GM21528 (cell line): ENCODE results near the gene ADAMTSL2.
"Not testable (repeated sequence)": the region's sequence is repeated elsewhere in the genome, so short reads cannot be mapped to it uniquely, and the experiment has no call there.

Source experiments
- ATAC-seq: cut with Tn5 transposase; IDR thresholded peaks from one replicate; pipeline ENCODE4 v1.9.1; 2021; ENCODE audit warnings: mild to moderate bottlenecking, moderate library complexity; ENCODE audit not compliant: unreplicated experiment, low FRiP score

Gene ADAMTSL2

GRCh38 chr9:133553123-133553522 is 18.6 kb downstream of the ADAMTSL2 start:
- no peak for ATAC-seq

GRCh38 chr9:133553973-133554713 is 19.6 kb downstream of the ADAMTSL2 start:
- ATAC-seq: no peak

- ATAC-seq: no peak
These were observed 20.2 kb downstream of the ADAMTSL2 start for GRCh38 chr9:133554729-133555128.

GRCh38 chr9:133556354-133556753 is 21.9 kb downstream of the ADAMTSL2 start:
- no peak for ATAC-seq

GRCh38 chr9:133557581-133557980 is 23.1 kb downstream of the ADAMTSL2 start:
- no peak for ATAC-seq

GRCh38 chr9:133558191-133559126 is 24.0 kb downstream of the ADAMTSL2 start:
- ATAC-seq: no peak

- ATAC-seq: no peak
These were observed 25.8 kb downstream of the ADAMTSL2 start for GRCh38 chr9:133560311-133560710.

GRCh38 chr9:133560944-133561343 is 26.4 kb downstream of the ADAMTSL2 start:
- no peak for ATAC-seq

GRCh38 chr9:133561976-133562554 is 27.6 kb downstream of the ADAMTSL2 start:
- ATAC-seq: no peak

- ATAC-seq: no peak
These were observed 28.2 kb downstream of the ADAMTSL2 start for GRCh38 chr9:133562611-133563290.

GRCh38 chr9:133563291-133563796 is 28.8 kb downstream of the ADAMTSL2 start:
- ATAC-seq: no peak

GRCh38 chr9:133563814-133564213 is 29.3 kb downstream of the ADAMTSL2 start:
- not testable (repeated sequence) for ATAC-seq

GRCh38 chr9:133564451-133565116 is 30.1 kb downstream of the ADAMTSL2 start:
- ATAC-seq: no peak

- ATAC-seq: no peak
These were observed 31.9 kb downstream of the ADAMTSL2 start for GRCh38 chr9:133566382-133566781.

- no peak for ATAC-seq
These were observed 32.3 kb downstream of the ADAMTSL2 start for GRCh38 chr9:133566817-133567216.

GRCh38 chr9:133568186-133568585 is 33.7 kb downstream of the ADAMTSL2 start:
- ATAC-seq: no peak

- no peak for ATAC-seq
These were observed 34.7 kb downstream of the ADAMTSL2 start for GRCh38 chr9:133569121-133569785.

GRCh38 chr9:133569891-133570690 is 35.6 kb downstream of the ADAMTSL2 start:
- ATAC-seq: no peak

- no peak for ATAC-seq
These were observed 36.2 kb downstream of the ADAMTSL2 start for GRCh38 chr9:133570691-133571080.
